Endothelial cell of umbilical vein (primary cell): Measurements from ENCODE around the gene OPCML. TPM values are rescaled to one million over a fixed set of nuclear protein-coding genes. Genes with fewer than 3 reads are reported as not detected.

ENCODE experiments used
- BruUV-seq: library from RNA; stranded (reverse); fragments of 400-500 nt; replicated peaks from 2 replicates; lab custom pipeline; 2021; lab: Mats Ljungman, UMichigan
- CTCF ChIA-PET: fragments of 300-600, 350-600 bp; sonication (Branson Sonifier 250); formaldehyde crosslinking; loops from one replicate; lab custom pipeline; 2021; ENCODE audit warnings: antibody characterized with exemption, inconsistent platforms; lab: Charles Lee
- POLR2A ChIA-PET: fragments of 300-600, 350-600 bp; sonication (Branson Sonifier 250); formaldehyde crosslinking; loops from one replicate; lab custom pipeline; 2021; ENCODE audit warnings: antibody characterized with exemption, inconsistent platforms; lab: Charles Lee
- DNase-seq: peaks from one replicate; pipeline ENCODE4 v3.0.0-alpha.2; 2011; ENCODE audit warnings: low read depth, low spot score
- FAIRE-seq: peaks from 2 replicates; lab custom pipeline; 2011; peaks lifted over from hg19 to GRCh38; lab: Jason Lieb, UNC
- H2AFZ ChIP-seq: 2 replicates; pipeline ENCODE4 v1.6.0; 2012; ENCODE audit warnings: low read depth, low read length, control low read depth, inconsistent platforms
- H3K27ac ChIP-seq: 2 replicates; pipeline ENCODE4 v1.5.1; 2011; ENCODE audit warnings: low read depth, mild to moderate bottlenecking, control low read depth, low read length, moderate library complexity; ENCODE audit not compliant: insufficient read depth
- H3K27me3 ChIP-seq, 2 experiments: 2 replicates each; pipeline versions ENCODE4 v1.6.0 to v1.6.1; 2011; ENCODE audit warnings: low read length in 2 of 2, mixed read lengths in 1 of 2; ENCODE audit not compliant: control insufficient read depth in 2 of 2, insufficient read depth in 2 of 2
- H3K36me3 ChIP-seq, 2 experiments: 2 replicates in 1 of 2; 3 replicates in 1 of 2; pipeline ENCODE4 v1.5.1; 2011; ENCODE audit warnings: low read length in 2 of 2, mild to moderate bottlenecking in 1 of 2, moderate library complexity in 1 of 2; ENCODE audit not compliant: control insufficient read depth in 2 of 2, insufficient read depth in 2 of 2; ENCODE audit errors: extremely low read depth in 1 of 2
- H3K4me1 ChIP-seq: 3 replicates; pipeline ENCODE4 v1.5.1; 2011; ENCODE audit warnings: mild to moderate bottlenecking, low read length; ENCODE audit not compliant: control insufficient read depth, insufficient read depth; ENCODE audit errors: extremely low read depth
- H3K4me2 ChIP-seq: 2 replicates; pipeline ENCODE4 v1.6.1; 2011; ENCODE audit warnings: low read length, control low read depth, mixed read lengths; ENCODE audit not compliant: insufficient read depth
- H3K4me3 ChIP-seq, 3 experiments: fragments of 200-600 bp in 1 of 3; sonication (generic), shearing (Covaris generic) in 1 of 3; replicated peaks in 1 of 3; 2 replicates each; pipeline ENCODE4 v1.5.1; 2011 to 2016; ENCODE audit warnings: control low read depth in 3 of 3, low read length in 3 of 3, mild to moderate bottlenecking in 2 of 3, inconsistent platforms in 1 of 3, low read depth in 1 of 3, moderate library complexity in 1 of 3; ENCODE audit not compliant: insufficient read depth in 1 of 3
- H3K79me2 ChIP-seq: 2 replicates; pipeline ENCODE4 v1.6.0; 2012; ENCODE audit warnings: low read length, inconsistent platforms; ENCODE audit not compliant: control insufficient read depth, insufficient read depth
- H3K9ac ChIP-seq: replicated peaks from 2 replicates; pipeline ENCODE3; 2011; ENCODE audit warnings: low read length, control low read depth; ENCODE audit not compliant: insufficient read depth; ENCODE audit errors: extremely low read depth
- H3K9me1 ChIP-seq: replicated peaks from 3 replicates; pipeline ENCODE4 v1.6.0; 2011; ENCODE audit warnings: mild to moderate bottlenecking, low read length; ENCODE audit not compliant: control insufficient read depth, insufficient read depth; ENCODE audit errors: extremely low read depth
- H3K9me3 ChIP-seq: replicated peaks from 2 replicates; pipeline ENCODE4 v1.5.1; 2012; ENCODE audit warnings: low read length, inconsistent platforms; ENCODE audit not compliant: control insufficient read depth, insufficient read depth
- H4K20me1 ChIP-seq: replicated peaks from 2 replicates; pipeline ENCODE3; 2011; ENCODE audit warnings: mild to moderate bottlenecking, low read length; ENCODE audit not compliant: control insufficient read depth, insufficient read depth; ENCODE audit errors: extremely low read depth
- CTCF ChIP-seq, 2 donors: IDR thresholded peaks; 1 replicate in 1 of 2; 2 replicates in 1 of 2; pipeline ENCODE4 v1.5.1; 2011; ENCODE audit warnings: low read length in 2 of 2, mild to moderate bottlenecking in 2 of 2, moderate library complexity in 2 of 2, control low read depth in 1 of 2, inconsistent platforms in 1 of 2, low read depth in 1 of 2; ENCODE audit not compliant: insufficient read depth in 1 of 2; ENCODE audit errors: extremely low read depth in 1 of 2
- EZH2 ChIP-seq: IDR thresholded peaks from 2 replicates; pipeline ENCODE4 v1.6.1; 2012; ENCODE audit warnings: borderline replicate concordance, low read depth, mild to moderate bottlenecking, moderate library complexity, low read length, inconsistent platforms; ENCODE audit not compliant: severe bottlenecking
- FOS ChIP-seq: IDR thresholded peaks from 2 replicates; pipeline ENCODE4 v1.6.1; 2011; ENCODE audit warnings: mild to moderate bottlenecking, low read length, moderate library complexity, borderline replicate concordance; ENCODE audit not compliant: insufficient read depth
- GATA2 ChIP-seq: IDR thresholded peaks from 2 replicates; pipeline ENCODE4 v1.7.0; 2011; ENCODE audit warnings: low read depth, mild to moderate bottlenecking, moderate library complexity, mixed read lengths, low read length; ENCODE audit not compliant: insufficient read length, insufficient read depth
- JUN ChIP-seq: IDR thresholded peaks from 2 replicates; pipeline ENCODE4 v1.6.1; 2011; ENCODE audit warnings: borderline replicate concordance, low read depth; ENCODE audit not compliant: insufficient read length, insufficient read depth
- MAX ChIP-seq: IDR thresholded peaks from 2 replicates; pipeline ENCODE4 v1.6.1; 2011; ENCODE audit not compliant: insufficient read depth, insufficient read length
- MYC ChIP-seq: IDR thresholded peaks from one replicate; pipeline ENCODE4 v1.6.1; 2011; ENCODE audit warnings: mild to moderate bottlenecking, low read depth, low read length
- POLR2A ChIP-seq: IDR thresholded peaks from 2 replicates; pipeline ENCODE4 v1.6.1; 2012; ENCODE audit warnings: low read depth, mild to moderate bottlenecking, control low read depth, low read length
- POLR2AphosphoS5 ChIP-seq: IDR thresholded peaks from 2 replicates; pipeline ENCODE4 v1.6.1; 2012; ENCODE audit warnings: low read depth, mild to moderate bottlenecking, control low read depth, low read length, moderate library complexity; ENCODE audit not compliant: insufficient read depth
- dilution Hi-C: fragments of 300-500 bp; cut with MboI; formaldehyde crosslinking; loops from one replicate; pipeline ENCODE4 v1.15.0; 2019; ENCODE audit warnings: low sequenced_read_pairs; ENCODE audit not compliant: extremely low pct_ligation_motif_present
- intact Hi-C: fragments of 100-400 bp; cut with micrococcal nuclease; formaldehyde crosslinking; loops from one replicate; pipeline ENCODE4 v1.10.0; 2022
- polyA plus RNA-seq, 4 experiments: library from polyadenylated mRNA; depleted of rRNA in 3 of 4; stranded (reverse) in 3 of 4; unstranded in 1 of 4; fragments of >200 nt; gene quantifications; 2 replicates each; pipeline versions ENCODE4 v1.2.1 to v1.2.3, GENCODE V29; 2011 to 2012; ENCODE audit warnings: missing spikeins in 1 of 4
- total RNA-seq: library from RNA; stranded (reverse); gene quantifications from 2 replicates; pipeline ENCODE4 v1.2.3, GENCODE V29; 2021

The OPCML gene
- total and polyA plus RNA-seq, 2 donors (not counting 3 experiments of a cell fraction or from before 2014, with no cell fraction given), result not detected

GRCh38 chr11:133337951-133338418 is 194.3 kb downstream of the OPCML start:
- H3K27ac ChIP-seq, result no peak overlapping the region
- no peak for TF ChIP-seq CTCF (IDR thresholded peaks at IDR 0.05; ENCODE audit: extremely low read depth in 1 of 2, insufficient read depth in 1 of 2, low read depth in 1 of 2, low read length in 2 of 2)
- TF ChIP-seq POLR2AphosphoS5, result no peak
- no peak for TF ChIP-seq MAX
- no peak for TF ChIP-seq FOS
- TF ChIP-seq JUN, result no peak
- H3K36me3 ChIP-seq, result no peaks in the 10 kb centered on the region
- no peaks in the 10 kb centered on the region for H4K20me1 ChIP-seq
- intact Hi-C loops, result no loop called here
- DNase-seq (no peak), FAIRE-seq (no peak)
- H3K27me3 ChIP-seq, result no peaks in the 10 kb centered on the region
- no peaks in the 10 kb centered on the region for H3K4me1 ChIP-seq
- ChIA-PET CTCF (no interaction called here), POLR2A (no interaction called here)
- H3K9me3 ChIP-seq, result no peaks in the 10 kb centered on the region
- no peaks in the 10 kb centered on the region for H3K9me1 ChIP-seq
- H3K4me3 ChIP-seq, result no peak overlapping the region
- dilution Hi-C loops, result no loop called here
- BruUV-seq, result no TSS peak
- no peak overlapping the region for H3K4me2 ChIP-seq
- no peaks in the 10 kb centered on the region for H3K79me2 ChIP-seq
- no peak overlapping the region for H2AFZ ChIP-seq
- H3K9ac ChIP-seq, result no peak overlapping the region

- H3K4me2 ChIP-seq, result no peak overlapping the region
- CTCF ChIA-PET, result no interaction called here
- no peak for FAIRE-seq
- no peak overlapping the region for H3K27ac ChIP-seq
- H3K4me3 ChIP-seq, result no peak overlapping the region
- H3K9ac ChIP-seq, result no peak overlapping the region
- H3K79me2 ChIP-seq, result no peaks in the 10 kb centered on the region
- no TSS peak for BruUV-seq
- no peaks in the 10 kb centered on the region for H3K27me3 ChIP-seq
- no peaks in the 10 kb centered on the region for H3K36me3 ChIP-seq
- TF ChIP-seq JUN, result no peak
- TF ChIP-seq EZH2, result no peak
- no peak for TF ChIP-seq POLR2A
- no peak for TF ChIP-seq POLR2AphosphoS5
- no peak for TF ChIP-seq MYC
- no peak for TF ChIP-seq CTCF (IDR thresholded peaks at IDR 0.05; ENCODE audit: extremely low read depth in 1 of 2, insufficient read depth in 1 of 2, low read depth in 1 of 2, low read length in 2 of 2)
- TF ChIP-seq GATA2, result no peak
- TF ChIP-seq FOS, result no peak
- TF ChIP-seq MAX, result no peak
- no peak overlapping the region for H2AFZ ChIP-seq
- H3K9me3 ChIP-seq, result no peaks in the 10 kb centered on the region
- intact Hi-C loops (no loop called here), dilution Hi-C loops (no loop called here)
- no peaks in the 10 kb centered on the region for H3K4me1 ChIP-seq
- no peaks in the 10 kb centered on the region for H4K20me1 ChIP-seq
- POLR2A ChIA-PET, result no interaction called here
- no peaks in the 10 kb centered on the region for H3K9me1 ChIP-seq
- no peak for DNase-seq
Measured at GRCh38 chr11:133337193-133337592, 195.1 kb downstream of the OPCML start.
